Urothelium cell line (cell line): ENCODE measurements around the gene HS3ST1.
A peak's percentile ranks its signal among the peaks of the same experiment; 100 is the strongest.

Experiments
- DNase-seq: peaks from one replicate; pipeline ENCODE4 v3.0.0; 2011; ENCODE audit warnings: low spot score, mixed read lengths
- FAIRE-seq: peaks from 2 replicates; lab custom pipeline; 2011; peaks lifted over from hg19 to GRCh38; lab: Jason Lieb, UNC

HS3ST1 gene

GRCh38 chr4:11428231-11428898 lies at the start of gene HS3ST1:
Gene HS3ST1 (minus strand): TSS chr4:11428894. CDS start chr4:11400005, 28,889 bp downstream.
- FAIRE-seq (no peak), DNase-seq (no peak)

GRCh38 chr4:11475871-11476270 lies 47.2 kb upstream of the HS3ST1 start:
- FAIRE-seq, result no peak

GRCh38 chr4:11474146-11474545 lies 45.5 kb upstream of the HS3ST1 start:
- FAIRE-seq, result no peak
- DNase-seq, result no peak

More at GRCh38 chr4:11475871-11476270, 47.2 kb upstream of the HS3ST1 start:
- no peak for DNase-seq

GRCh38 chr4:11472535-11472934 lies 43.8 kb upstream of the HS3ST1 start:
- no peak for FAIRE-seq
- no peak for DNase-seq

GRCh38 chr4:11471618-11472017 lies 42.9 kb upstream of the HS3ST1 start:
- no peak for DNase-seq

GRCh38 chr4:11471046-11471441 lies 42.4 kb upstream of the HS3ST1 start:
- FAIRE-seq (no peak), DNase-seq (no peak)

More at GRCh38 chr4:11471618-11472017, 42.9 kb upstream of the HS3ST1 start:
- FAIRE-seq, result no peak

GRCh38 chr4:11470438-11471045 lies 41.8 kb upstream of the HS3ST1 start:
- DNase-seq (peak; percentile 14), FAIRE-seq (no peak)

GRCh38 chr4:11469650-11470437 lies 41.1 kb upstream of the HS3ST1 start:
- FAIRE-seq (no peak), DNase-seq (no peak)

GRCh38 chr4:11468901-11469300 lies 40.2 kb upstream of the HS3ST1 start:
- DNase-seq (no peak), FAIRE-seq (no peak)

- no peak for DNase-seq
- FAIRE-seq, result no peak
Measured at GRCh38 chr4:11467931-11468330, 39.2 kb upstream of the HS3ST1 start.

- no peak for DNase-seq
- no peak for FAIRE-seq
Measured at GRCh38 chr4:11463707-11464106, 35.0 kb upstream of the HS3ST1 start.

GRCh38 chr4:11456401-11456800 lies 27.7 kb upstream of the HS3ST1 start:
- FAIRE-seq, result no peak

GRCh38 chr4:11455201-11455835 lies 26.6 kb upstream of the HS3ST1 start:
- no peak for FAIRE-seq
- DNase-seq, result no peak

More at GRCh38 chr4:11456401-11456800, 27.7 kb upstream of the HS3ST1 start:
- no peak for DNase-seq

GRCh38 chr4:11451716-11452115 lies 23.0 kb upstream of the HS3ST1 start:
- FAIRE-seq (no peak), DNase-seq (no peak)

- no peak for FAIRE-seq
- DNase-seq, result no peak
Measured at GRCh38 chr4:11446155-11446811, 17.6 kb upstream of the HS3ST1 start.

- no peak for FAIRE-seq
Measured at GRCh38 chr4:11441194-11441556, 12.5 kb upstream of the HS3ST1 start.

GRCh38 chr4:11440481-11441193 lies 11.9 kb upstream of the HS3ST1 start:
- FAIRE-seq (no peak), DNase-seq (no peak)

More at GRCh38 chr4:11441194-11441556, 12.5 kb upstream of the HS3ST1 start:
- DNase-seq, result no peak

GRCh38 chr4:11439836-11440235 lies 11.1 kb upstream of the HS3ST1 start:
- FAIRE-seq (no peak), DNase-seq (no peak)

GRCh38 chr4:11438647-11439046 lies 10.0 kb upstream of the HS3ST1 start:
- FAIRE-seq, result no peak
- DNase-seq, result no peak

- DNase-seq (no peak), FAIRE-seq (no peak)
Measured at GRCh38 chr4:11436673-11437072, 8.0 kb upstream of the HS3ST1 start.
